DMS53 (cell line): ENCODE data around the gene SCAND1.
"Not testable (repeated sequence)": the region's sequence is repeated elsewhere in the genome, so short reads cannot be mapped to it uniquely, and the experiment has no call there.

Experiments
- DNase-seq: peaks from one replicate; lab custom pipeline; 2025; lab: John Stamatoyannopoulos, UW

SCAND1 gene

DNA sequence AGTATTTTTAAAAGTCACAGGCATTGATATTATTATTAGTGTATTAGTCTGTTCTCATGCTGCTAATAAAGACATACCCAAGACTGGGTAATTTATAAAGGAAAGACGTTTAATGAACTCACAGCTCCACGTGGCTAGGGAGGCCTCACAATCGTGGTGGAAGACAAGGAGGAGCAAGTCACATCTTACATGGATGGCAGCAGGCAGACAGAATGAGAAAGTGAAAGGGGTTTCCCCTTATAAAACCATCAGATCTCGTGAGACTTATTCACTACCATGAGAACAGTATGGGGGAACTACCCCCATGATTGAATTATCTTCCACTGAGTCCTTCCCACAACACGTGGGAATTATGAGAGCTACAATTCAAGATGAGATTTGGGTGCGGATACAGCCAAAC lies 5.0 kb upstream of the SCAND1 start:
- not testable (repeated sequence) for DNase-seq

DNA sequence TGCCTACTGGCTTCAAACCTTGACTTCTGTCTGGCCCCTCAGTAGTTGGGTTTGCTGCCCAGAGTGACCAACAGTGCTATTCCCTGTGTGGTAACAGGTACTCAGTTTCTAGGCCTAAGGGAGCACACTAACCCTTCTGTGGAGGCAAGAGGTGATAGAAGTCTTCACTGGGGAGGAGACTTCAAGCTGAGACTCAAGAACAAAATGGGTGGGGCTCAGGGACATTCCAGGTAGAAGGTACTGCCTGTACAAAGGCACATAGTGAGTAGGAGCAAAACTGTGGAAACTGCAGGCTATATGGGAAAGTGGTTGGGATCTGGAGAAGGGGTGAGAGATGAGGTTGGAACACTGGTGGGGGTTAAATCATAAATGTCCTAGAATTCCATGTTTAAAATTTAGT lies 2.3 kb upstream of the SCAND1 start:
- DNase-seq, result no peak

DNA sequence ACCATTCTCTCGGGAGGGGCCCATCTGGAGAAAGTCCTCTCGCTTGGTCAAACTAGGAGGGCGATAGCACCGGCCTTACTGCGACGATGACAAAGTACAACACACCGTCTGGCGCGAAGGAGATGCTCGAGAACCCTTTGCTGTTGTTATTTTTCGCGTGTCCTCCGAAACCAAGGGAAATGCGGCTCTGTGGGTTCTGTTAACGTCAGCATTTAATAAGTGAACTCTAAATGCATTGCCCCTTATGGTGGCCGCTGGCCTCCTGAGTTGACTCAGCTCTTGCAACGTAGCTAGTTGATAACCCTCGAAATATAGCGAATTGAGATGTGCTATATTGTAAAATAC lies 577 bp upstream of the SCAND1 start:
- DNase-seq, result peak; percentile 78

DNA sequence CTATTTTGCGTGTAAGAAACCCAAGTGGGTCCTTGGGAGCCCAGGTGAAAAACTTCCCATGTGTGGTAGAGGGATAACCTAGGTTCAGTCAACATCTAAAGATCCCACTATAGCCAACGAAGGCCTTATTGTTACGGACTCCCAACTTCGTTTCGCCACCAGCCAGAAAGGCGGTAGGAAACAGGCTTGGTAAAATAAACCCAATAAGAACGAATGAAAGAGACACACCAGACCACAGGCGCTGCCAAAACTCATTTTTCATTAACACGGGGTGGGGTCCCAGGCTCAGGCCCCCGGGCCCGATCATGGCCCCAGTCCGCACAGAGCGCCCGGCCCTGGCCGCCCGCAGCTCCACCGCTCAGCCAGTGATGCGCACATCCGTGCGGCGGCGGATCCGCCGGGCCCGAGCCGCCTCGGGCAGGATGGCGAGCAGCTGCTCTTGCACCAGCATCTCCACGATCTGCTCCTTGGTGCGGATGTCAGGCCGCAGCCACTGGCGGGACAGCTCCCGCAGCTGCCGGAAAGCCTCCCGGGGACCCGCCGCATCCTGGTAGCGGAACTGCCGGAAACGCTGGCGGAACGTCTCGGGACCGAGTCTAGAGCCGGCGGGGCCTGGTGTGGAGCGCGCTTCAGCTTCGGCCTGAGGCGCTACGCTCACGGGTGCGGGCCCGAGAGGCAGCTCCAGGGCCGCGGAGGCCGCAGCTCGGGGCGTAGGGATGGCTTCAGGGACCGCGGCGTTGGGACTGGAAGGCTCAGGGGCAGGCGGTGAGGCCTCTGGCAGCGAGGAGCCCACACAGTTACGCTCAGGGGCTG lies 709 bp downstream of the SCAND1 start:
- DNase-seq, result peak; percentile 78

DNA sequence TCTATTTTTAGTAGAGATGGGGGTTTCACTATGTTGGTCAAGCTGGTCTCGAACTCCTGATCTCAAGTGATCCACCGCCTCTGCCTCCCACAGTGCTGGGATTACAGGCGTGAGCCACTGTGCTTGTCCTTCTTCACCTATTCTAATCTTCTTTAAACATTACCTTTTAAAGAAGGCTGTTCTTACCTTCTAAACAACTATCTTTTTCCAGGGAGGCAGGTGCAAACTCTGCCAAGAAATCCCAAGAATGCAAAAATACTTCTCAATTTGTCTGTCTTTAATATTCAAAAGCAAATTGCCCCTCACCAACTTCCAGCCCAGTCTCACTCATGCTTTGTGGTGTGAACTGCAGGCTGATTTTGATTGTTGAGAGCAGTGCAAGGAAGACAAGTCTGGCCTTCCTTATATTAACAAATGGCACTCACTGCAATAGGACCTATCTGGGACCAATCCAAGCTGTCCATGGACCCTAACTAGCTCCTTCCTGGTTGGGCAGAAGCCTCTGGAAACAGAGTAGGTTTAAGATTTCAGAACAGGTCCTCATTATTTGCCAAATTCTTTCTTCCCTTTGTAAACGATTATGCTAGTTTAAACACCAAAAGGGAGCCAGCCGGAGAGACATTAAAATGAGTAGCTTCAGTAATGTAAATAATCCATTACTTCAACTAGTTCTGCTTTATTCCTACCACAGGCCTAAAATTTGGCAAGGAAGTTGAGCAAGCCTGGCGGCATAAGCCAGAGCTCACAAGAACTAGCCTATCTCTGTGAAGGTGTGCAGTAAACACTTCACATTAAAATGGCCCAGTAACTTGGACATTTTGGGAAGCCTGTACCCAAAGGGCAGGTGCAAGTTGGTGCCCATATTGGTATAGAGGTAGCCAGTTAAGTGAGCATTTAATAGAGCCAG lies 1.6 kb downstream of the SCAND1 start:
- DNase-seq, result peak; percentile 45

DNA sequence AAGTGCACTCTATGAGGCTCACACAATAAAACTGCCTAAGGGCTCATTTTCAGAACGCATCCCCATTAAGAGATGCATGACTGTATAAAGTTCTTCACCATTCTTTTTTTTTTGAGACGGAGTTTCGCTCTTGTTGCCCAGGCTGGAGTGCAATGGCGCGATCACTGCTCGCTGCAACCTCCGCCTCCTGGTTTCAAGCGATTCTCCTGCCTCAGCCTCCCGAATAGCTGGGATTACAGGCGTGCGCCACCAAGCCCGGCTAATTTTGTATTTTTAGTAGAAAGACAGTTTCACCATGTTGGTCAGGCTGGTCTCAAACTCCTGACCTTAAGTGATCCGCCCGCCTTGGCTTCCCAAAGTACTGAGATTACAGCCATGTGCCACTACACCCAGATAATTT lies 2.2 kb downstream of the SCAND1 start:
- not testable (repeated sequence) for DNase-seq

DNA sequence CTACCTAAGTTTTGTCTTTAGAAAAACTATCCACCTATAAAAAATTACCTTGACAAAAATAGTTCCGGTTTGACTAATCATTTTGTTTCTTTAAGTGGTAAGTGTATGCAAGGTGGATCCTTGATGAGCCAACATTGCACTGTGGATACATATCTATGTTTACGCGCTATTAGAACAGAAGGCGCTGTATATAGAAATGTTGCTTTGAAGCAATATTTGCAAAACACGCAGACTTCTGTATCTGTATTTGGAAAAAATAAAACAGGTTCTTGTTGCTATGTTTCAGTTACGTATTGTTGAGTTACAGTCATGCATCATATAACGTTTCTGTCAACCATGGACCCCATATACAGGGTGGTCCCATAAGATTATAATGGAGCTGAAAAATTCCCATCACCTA lies 4.2 kb downstream of the SCAND1 start:
- no peak for DNase-seq

DNA sequence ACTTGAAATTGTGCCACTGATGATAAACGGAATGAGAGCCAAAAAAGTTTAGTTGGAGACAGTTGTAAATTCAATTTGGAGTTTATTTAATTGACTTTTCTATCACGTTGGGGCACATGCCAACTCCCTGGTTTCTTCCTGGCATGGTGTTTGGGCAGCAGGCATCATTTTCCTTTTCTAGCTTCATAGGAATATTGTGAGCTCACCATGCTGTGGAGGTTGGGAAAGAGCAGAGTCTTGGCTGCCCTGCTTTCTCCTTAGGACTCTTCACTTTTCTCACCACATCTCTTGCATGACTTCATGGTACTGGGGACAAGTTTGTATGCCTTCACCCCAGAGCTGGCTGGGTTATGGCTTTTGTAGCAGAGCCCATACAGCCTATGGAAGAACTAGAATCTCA lies 6.4 kb downstream of the SCAND1 start:
- DNase-seq, result no peak

DNA sequence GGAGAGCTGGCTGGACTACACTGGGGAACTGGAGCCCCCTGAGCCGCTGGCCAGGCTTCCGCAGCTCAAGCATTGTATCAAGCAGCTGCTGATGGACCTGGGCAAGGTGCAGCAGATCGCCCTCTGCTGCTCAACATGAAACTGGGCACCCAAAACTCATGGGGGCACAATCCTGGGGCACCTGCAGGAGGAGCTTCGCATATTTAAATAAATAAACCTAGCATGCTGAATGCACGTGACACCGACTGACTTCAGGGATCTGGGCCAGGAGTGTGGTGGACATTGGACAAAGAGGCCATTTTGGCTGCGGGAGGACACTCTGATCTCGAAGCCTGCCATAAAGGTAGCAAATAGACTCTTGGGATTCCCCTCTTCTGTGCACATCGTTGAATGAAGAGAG lies 6.8 kb downstream of the SCAND1 start:
- DNase-seq, result peak; percentile 46

DNA sequence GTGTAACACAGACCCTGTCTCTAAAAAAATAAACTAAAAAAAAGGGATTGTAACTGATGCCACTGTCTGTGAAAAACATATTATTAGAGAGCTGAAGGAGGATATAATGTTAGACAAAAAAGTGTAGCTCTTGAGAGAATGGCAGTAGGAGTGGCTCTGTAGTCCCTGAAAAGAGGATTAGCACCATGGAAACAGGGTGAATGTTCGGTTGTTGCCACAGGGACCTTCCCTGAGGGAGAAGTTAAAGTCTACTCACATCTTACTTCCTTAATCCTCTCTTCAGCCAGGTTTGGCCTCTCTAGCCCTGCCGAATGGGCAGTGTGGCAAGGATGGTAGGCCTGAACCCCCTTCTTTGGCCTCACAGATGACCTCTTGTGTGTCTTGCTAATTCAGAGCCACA lies 12.1 kb downstream of the SCAND1 start:
- DNase-seq, result no peak

DNA sequence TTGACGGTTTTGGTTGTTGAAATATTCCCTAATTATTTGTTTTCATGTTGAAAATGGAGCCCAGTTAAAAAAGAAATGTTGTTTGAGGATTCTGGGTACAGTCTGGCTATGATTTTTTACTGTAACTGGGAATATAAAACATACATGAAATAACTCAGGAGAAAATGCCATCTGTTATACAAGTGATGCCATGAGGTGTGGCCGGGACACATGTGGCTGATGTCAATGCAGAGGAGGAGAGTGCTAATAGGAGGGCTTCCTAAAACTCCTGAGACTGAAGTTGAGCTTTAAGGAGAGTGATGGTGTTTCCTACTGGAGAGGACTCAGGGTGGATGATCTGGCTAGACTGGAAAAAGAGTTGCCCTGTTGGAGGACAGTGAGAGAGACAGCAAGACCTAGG lies 12.7 kb downstream of the SCAND1 start:
- no peak for DNase-seq

DNA sequence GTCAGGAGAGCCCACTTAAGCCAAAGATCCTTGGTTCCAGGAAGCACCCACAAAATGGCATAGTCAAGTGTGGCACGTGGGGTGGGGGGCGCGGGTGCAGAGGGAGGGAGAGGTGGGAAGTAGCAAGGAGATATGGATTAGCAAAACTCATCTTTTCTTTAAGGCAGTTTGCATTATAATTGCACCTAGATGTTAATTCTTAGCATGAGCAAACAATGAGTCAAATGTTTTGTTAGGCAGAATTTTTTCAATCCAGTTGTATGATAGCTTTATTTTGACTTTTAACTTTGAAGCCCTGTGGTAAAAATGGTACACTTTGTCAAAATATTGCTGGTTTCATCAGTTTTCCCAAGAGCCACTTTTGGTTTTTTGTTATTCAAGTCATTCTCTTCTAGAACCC lies 15.0 kb downstream of the SCAND1 start:
- DNase-seq, result no peak

DNA sequence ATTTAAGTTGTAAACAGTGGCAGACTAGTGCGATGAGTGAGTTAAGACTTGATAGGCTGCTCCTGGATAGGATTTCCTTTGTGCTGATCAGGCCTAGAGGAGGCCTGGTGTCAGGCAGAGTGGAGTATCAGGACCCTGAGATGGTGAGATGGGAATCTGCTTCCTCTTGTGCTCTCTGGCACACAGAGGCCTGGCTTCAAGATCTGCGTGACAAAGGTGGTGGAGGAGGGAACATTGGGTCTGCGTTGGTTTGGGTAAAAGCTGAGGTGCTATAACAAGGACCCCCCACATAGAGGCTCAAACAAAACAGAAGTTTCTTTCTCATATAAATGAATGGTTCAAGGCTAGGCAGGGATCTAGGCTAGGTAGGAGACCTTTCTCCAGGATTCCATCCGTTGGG lies 20.3 kb downstream of the SCAND1 start:
- no peak for DNase-seq

DNA sequence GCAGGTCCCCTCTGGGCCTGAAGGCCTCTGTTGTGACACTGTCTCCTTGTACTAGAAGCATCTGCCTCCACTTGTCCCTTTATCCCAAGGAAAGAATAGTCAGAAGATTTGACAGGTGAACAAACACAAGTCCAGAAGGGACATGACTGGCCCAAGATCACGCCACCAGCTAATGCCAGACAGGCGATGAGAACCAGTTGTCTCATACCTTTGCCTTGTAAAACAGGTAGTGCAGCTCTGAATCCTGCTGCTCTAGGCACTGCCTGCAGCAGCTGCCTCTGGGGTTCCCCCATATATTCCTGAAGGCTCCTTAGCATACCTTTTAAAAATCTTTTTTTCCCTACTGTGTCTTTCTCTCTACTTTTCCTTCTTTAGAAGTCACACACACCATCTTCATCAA lies 25.0 kb downstream of the SCAND1 start:
- DNase-seq, result no peak

DNA sequence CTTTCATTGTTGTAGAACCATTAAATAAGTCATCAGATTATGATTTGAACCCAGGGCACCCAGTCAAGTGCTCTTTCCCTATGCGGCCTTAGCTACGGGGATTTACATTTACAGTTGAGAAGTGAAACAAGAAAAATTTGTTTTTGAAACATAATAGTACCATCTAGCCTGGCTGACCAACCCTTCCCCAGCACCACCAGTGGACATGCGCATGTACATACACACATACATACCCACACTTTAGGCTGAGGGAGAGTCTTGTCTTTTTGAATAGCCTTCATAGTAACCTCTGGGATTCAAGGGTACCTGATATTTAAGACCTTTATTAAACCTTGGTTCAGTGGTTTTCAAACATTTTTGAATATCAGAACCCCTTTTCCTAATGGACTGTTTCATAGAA lies 33.8 kb downstream of the SCAND1 start:
- DNase-seq, result no peak

DNA sequence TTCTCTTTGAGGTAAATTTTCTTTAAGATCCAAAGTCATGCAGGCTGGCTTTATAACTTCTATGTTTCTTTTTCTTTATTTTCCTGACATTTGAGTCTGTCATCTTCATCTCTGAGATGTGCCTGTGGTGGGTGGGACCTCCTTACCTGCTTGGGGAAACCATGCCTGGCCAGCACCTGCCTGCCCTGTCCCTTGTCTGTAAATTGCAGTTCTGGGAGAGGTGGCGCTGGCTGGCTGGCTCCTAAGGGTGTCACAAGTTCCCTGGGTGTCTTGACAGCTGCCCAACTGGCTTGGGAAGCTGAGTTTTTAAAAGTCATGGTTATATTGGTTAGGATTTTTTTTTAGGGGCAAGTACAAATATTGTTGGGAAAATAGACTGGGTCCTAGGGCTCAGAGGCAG lies 36.3 kb downstream of the SCAND1 start:
- DNase-seq, result no peak

DNA sequence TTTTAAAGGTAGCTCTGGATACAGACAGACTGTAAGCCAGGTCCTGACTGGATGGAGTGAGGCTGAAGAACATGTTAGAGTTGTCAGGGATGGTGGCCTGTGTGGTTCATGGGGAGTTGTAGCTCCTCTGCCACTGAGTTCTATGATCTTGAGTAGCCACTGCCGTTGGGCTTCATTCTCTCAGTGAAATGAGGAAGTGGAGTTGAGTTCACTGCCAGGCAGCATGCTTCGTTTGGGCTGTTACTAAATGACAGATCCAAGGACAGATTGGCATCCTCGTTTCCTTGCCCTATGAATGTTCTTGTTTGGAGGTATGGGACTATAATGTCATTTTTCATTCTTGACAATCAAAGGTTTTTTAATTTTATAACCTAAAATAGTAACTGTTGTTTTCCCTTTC lies 37.2 kb downstream of the SCAND1 start:
- no peak for DNase-seq

DNA sequence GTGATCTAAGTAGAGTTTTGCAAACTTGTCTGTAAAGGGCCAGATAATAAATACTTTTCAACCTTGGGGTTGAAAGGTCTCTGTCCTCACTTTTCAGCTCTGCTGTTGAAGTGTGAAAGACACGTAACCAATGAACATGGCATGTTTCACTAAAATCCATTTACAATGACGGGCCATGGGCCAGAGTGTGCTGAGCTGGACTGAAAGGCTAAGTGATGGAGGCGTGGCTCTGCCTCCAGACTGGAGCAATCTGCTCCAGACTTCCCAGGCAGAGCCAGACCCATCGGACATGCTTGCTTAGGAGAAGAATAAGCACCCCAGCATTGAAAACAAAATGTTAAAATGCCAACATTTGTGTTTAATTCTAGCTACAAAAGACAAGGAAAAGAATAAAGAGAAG lies 41.4 kb downstream of the SCAND1 start:
- no peak for DNase-seq

DNA sequence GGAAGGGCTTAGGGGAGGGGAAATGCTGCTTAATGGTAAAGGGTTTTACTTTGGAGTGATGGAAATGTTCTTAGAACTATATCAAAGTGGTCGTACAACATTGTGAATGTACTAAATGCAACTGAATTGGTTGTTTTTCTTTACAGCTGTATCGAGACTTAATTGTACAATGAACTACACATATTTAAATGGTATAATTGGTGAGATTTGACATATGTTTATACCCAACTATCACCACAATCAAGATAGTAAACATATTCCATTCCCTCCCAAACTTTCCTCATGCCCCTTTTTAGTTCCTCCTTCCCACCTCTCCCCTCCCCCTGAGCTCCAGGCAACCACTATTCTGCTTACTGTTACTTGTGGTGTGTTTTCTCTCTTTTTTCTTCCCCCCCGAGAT lies 44.0 kb downstream of the SCAND1 start:
- DNase-seq, result no peak

DNA sequence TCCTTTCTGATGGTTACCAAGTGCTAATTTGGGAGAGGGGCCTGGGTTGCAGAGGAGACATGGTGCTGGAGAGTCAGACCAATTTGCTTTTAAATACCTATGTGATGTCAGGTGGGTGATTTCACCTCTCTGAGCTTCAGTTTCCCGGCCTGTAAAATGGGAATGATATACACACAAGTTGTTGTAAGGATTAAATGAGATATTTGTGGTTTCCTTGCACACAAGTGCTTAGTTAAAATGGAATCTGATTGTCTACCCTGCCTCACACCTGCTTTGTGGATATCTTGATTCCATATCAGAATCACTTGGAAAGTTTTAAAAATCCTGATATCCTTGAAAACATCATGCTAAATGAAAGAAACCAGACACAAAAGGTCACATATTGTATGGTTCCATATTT lies 44.5 kb downstream of the SCAND1 start:
- no peak for DNase-seq

DNA sequence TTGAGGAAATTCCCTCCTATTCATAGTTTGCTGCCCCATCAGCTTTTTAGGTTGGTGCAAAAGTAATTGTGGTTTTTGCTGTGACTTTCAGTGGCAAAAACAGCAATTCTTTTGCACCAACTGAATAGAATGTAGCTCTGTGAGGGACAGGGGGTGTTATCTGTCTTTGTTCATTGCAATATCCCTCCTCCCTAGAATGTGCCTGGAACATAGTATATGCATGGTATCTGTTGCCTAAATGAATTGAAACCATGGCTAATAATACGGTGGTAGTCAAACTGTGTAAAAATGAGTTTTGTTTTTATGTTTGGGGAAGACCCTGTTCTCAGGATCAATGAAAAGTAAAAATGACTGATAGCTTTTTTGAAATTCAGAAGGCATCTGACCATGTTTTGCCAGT lies 45.1 kb downstream of the SCAND1 start:
- DNase-seq, result no peak

DNA sequence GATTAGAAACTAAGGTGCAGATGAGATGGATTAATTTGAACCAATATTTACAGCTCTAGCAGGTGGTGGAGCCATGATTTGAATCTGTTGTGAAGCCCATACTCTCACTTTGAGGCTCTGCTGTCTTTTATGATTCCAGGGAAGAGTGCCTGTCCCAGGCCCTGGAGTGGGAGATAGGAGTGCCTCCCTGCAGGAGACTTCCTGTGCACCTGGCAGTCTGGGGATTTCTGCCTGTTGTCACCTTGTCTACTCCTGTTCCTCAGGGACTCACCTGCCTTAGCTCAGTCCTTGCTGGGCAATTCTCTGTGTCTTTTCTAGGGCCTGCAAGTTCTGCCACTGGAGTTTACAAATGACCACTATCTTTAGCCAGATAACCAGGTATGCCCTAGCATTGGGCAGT lies 46.3 kb downstream of the SCAND1 start:
- peak; percentile 9 for DNase-seq

DNA sequence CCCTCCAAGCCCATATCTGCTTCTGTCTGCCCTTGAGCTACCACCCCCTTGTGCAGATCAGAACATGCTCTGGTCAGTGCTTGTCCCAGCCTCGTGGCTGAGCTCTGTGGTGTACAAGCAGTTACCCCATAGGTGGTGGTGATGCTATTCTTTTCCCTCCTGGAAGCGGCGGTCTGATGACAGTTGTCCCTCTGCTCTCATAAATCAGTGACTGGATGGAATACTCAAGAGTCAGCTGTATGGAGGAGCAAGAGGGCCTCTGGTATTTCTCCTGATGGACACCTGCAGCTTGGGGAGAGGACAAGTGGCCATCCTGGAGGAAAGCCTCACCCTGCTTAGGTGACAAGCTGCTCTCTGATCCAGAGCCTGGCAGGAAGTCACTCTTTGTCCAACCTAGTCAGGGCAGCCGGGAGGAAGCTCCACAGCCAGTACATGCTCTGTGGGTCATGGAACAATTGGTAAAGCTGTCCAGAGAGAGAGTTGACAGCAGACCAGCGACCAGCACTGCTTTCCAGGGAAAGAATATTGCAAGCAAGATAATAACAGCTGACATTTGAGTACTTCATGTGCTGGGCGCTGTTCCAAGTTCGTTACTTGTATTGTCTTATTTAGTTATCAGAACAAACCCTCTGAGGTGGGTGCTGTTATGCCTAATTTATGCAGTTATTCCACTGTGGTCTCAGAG lies 47.1 kb downstream of the SCAND1 start:
- DNase-seq, result no peak
